GM23338 (cell line): ENCODE results near the gene ITGA1. TPM values are rescaled to one million over a fixed set of nuclear protein-coding genes. Genes with fewer than 3 reads are reported as not detected.

Source experiments
- ATAC-seq: fragments of 200-7000 bp; cut with Tn5 transposase; 3 replicates; pipeline ENCODE4 v1.9.1; 2020
- DNase-seq: peaks from one replicate; pipeline ENCODE4 v3.0.0-alpha.2; 2015; ENCODE audit warnings: low spot score
- H2AFZ ChIP-seq: fragments of 200-600 bp; sonication (generic); 2 replicates; pipeline ENCODE4 v1.8.0; 2016; ENCODE audit warnings: antibody characterized with exemption, mild to moderate bottlenecking, moderate library complexity
- H3F3A ChIP-seq: fragments of 200-600 bp; sonication (generic); replicated peaks from 2 replicates; pipeline ENCODE4 v1.8.0; 2017; ENCODE audit warnings: antibody characterized with exemption, mixed run types, low read depth
- H3K27ac ChIP-seq: fragments of 200-600 bp; sonication (generic); 2 replicates; pipeline ENCODE4 v1.6.1; 2016; ENCODE audit warnings: low read depth
- H3K27me3 ChIP-seq: fragments of 200-600 bp; sonication (generic); 2 replicates; pipeline ENCODE4 v1.8.0; 2016; ENCODE audit warnings: mild to moderate bottlenecking, mixed run types, moderate library complexity; ENCODE audit not compliant: insufficient read depth
- H3K36me3 ChIP-seq: fragments of 200-600 bp; sonication (generic); 2 replicates; pipeline ENCODE4 v1.8.0; 2016; ENCODE audit warnings: mild to moderate bottlenecking; ENCODE audit not compliant: insufficient read depth
- H3K4me1 ChIP-seq: fragments of 200-600 bp; sonication (generic); 2 replicates; pipeline ENCODE4 v1.8.0; 2016; ENCODE audit warnings: mild to moderate bottlenecking, moderate library complexity; ENCODE audit not compliant: insufficient read depth
- H3K4me2 ChIP-seq: fragments of 200-600 bp; sonication (generic); 2 replicates; pipeline ENCODE4 v1.7.1; 2017; ENCODE audit warnings: mixed run types
- H3K4me3 ChIP-seq: fragments of 200-600 bp; sonication (generic); 2 replicates; pipeline ENCODE4 v1.6.1; 2016; ENCODE audit warnings: mixed run types
- H3K79me2 ChIP-seq: fragments of 200-600 bp; sonication (generic); replicated peaks from 2 replicates; pipeline ENCODE4 v1.8.0; 2017; ENCODE audit warnings: mild to moderate bottlenecking; ENCODE audit not compliant: insufficient read depth
- H3K9me2 ChIP-seq: fragments of 200-600 bp; sonication (generic); 2 replicates; pipeline ENCODE4 v1.8.0; 2017; ENCODE audit not compliant: insufficient read depth
- H4K20me1 ChIP-seq: fragments of 200-600 bp; sonication (generic); replicated peaks from 2 replicates; pipeline ENCODE4 v1.8.0; 2017; ENCODE audit warnings: mild to moderate bottlenecking; ENCODE audit not compliant: insufficient read depth
- H3K27ac Mint-ChIP-seq: 2 replicates; pipeline ENCODE4 v1.8.0; 2020; ENCODE audit warnings: inconsistent platforms, mild to moderate bottlenecking, moderate library complexity, mixed read lengths
- H3K27me3 Mint-ChIP-seq: 3 replicates; pipeline ENCODE4 v1.8.0; 2022; ENCODE audit warnings: low read depth, mild to moderate bottlenecking, moderate library complexity, mixed read lengths, inconsistent platforms; ENCODE audit not compliant: insufficient read depth, poor library complexity
- H3K36me3 Mint-ChIP-seq: 3 replicates; pipeline ENCODE4 v1.8.0; 2021; ENCODE audit warnings: low read depth, mild to moderate bottlenecking, inconsistent platforms, moderate library complexity, mixed read lengths
- H3K4me1 Mint-ChIP-seq: 3 replicates; pipeline ENCODE4 v1.8.0; 2020; ENCODE audit warnings: mild to moderate bottlenecking, inconsistent platforms, mixed read lengths
- H3K4me3 Mint-ChIP-seq: 3 replicates; pipeline ENCODE4 v1.8.0; 2021; ENCODE audit warnings: moderate library complexity, mild to moderate bottlenecking, inconsistent platforms, mixed read lengths
- H3K9me3 Mint-ChIP-seq: 3 replicates; pipeline ENCODE4 v1.8.0; 2020; ENCODE audit warnings: moderate library complexity, mild to moderate bottlenecking, inconsistent platforms, mixed read lengths
- CREB1 ChIP-seq: fragments of 250-450 bp; sonication (Bioruptor Pico); IDR thresholded peaks from 2 replicates; pipeline ENCODE4 v1.5.0; 2020; ENCODE audit warnings: low read depth, mild to moderate bottlenecking, moderate library complexity
- CTCF ChIP-seq, 2 experiments: fragments of 200-600 bp in 1 of 2; sonication (generic) in 1 of 2; conservative IDR thresholded peaks; 2 replicates each; pipeline versions ENCODE4 v1.5.1 to v1.6.1; 2016 to 2017; ENCODE audit warnings: antibody characterized with exemption in 2 of 2, low read depth in 2 of 2, mild to moderate bottlenecking in 2 of 2, moderate library complexity in 1 of 2
- ETS1 ChIP-seq: IDR thresholded peaks from 2 replicates; pipeline ENCODE4 v1.6.1; 2016; ENCODE audit warnings: antibody characterized with exemption
- EZH2phosphoT487 ChIP-seq: fragments of 200-600 bp; sonication (generic); IDR thresholded peaks from one replicate; pipeline ENCODE4 v1.8.1; 2018; ENCODE audit warnings: antibody characterized with exemption; ENCODE audit not compliant: unreplicated experiment
- JUNB ChIP-seq: IDR thresholded peaks from one replicate; pipeline ENCODE4 v1.6.1; 2016; ENCODE audit warnings: antibody characterized with exemption; ENCODE audit not compliant: unreplicated experiment
- NANOG ChIP-seq: IDR thresholded peaks from 2 replicates; pipeline ENCODE4 v1.6.1; 2016; ENCODE audit warnings: antibody characterized with exemption, borderline replicate concordance
- POLR2AphosphoS5 ChIP-seq: IDR thresholded peaks from 2 replicates; pipeline ENCODE4 v1.6.1; 2016; ENCODE audit warnings: antibody characterized with exemption, low read depth
- REST ChIP-seq: IDR thresholded peaks from one replicate; pipeline ENCODE4 v1.6.1; 2018; ENCODE audit warnings: antibody characterized with exemption; ENCODE audit not compliant: unreplicated experiment
- STAT1 ChIP-seq: IDR thresholded peaks from one replicate; pipeline ENCODE4 v1.6.1; 2016; ENCODE audit warnings: antibody characterized with exemption; ENCODE audit not compliant: unreplicated experiment
- ZNF114 ChIP-seq: fragments of 250-450 bp; sonication (Bioruptor Pico); IDR thresholded peaks from 2 replicates; pipeline ENCODE4 v1.5.0; 2020; ENCODE audit warnings: mild to moderate bottlenecking, moderate library complexity
- ZNF331 ChIP-seq: fragments of 250-450 bp; sonication (Bioruptor Pico); IDR thresholded peaks from 2 replicates; pipeline ENCODE4 v1.5.0; 2020; ENCODE audit warnings: low read depth, mild to moderate bottlenecking, moderate library complexity
- polyA plus RNA-seq: library from polyadenylated mRNA; unstranded; fragments of >200 nt; fragmentation: Nextera tagmentation; extraction: Ambion mirVana; gene quantifications from 2 replicates; pipeline ENCODE4 v1.2.1, GENCODE V29; 2016
- total RNA-seq: library from RNA; depleted of rRNA; stranded (reverse); fragments of >200 nt; shearing (Covaris generic); gene quantifications from 2 replicates; pipeline ENCODE4 v1.2.3, GENCODE V29; 2014

Gene ITGA1
- total and polyA plus RNA-seq, 2 experiments from 2014 or later = 1.8 to 4.9 TPM

DNA sequence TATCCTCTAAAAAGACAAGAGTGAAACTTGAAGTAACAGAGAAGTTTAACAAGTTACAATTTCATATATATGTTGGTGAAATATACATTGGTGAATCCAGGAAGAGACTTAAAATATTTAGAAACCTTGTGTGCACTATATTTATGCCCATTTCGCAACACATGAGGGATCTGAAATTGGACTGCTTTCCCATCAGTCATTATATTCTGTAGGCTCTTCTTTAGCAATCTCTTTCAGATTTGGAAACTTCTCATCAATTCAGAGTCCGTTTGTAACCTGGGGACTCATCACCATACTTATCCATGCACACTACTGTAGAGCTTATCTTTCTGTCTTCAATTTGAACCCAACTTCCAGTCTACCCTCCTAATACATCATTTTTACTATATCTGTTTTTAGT is 2.1 kb downstream of the ITGA1 start:
- H3F3A ChIP-seq = 0 out of 2 replicates have a peak, but pooled peaks cover 6% of the 10 kb centered on the region
- no peaks in the 10 kb centered on the region for H4K20me1 ChIP-seq
- peaks cover 22% of the 10 kb centered on the region for H3K4me1 Mint-ChIP-seq
- peaks cover 13% of the 10 kb centered on the region for H3K4me1 ChIP-seq
- H3K36me3 Mint-ChIP-seq = no peaks in the 10 kb centered on the region
- H3K79me2 ChIP-seq = no peaks in the 10 kb centered on the region; the same call in 1 of the 2 replicates
- no peak for TF ChIP-seq POLR2AphosphoS5
- no peak for TF ChIP-seq ZNF331 (CRISPR knock-in tag)
- no peak for TF ChIP-seq ZNF114 (CRISPR knock-in tag)
- TF ChIP-seq REST = no peak
- TF ChIP-seq ETS1 = no peak
- TF ChIP-seq JUNB = no peak
- TF ChIP-seq STAT1 = no peak
- TF ChIP-seq CTCF (conservative IDR thresholded peaks at IDR 0.05; ENCODE audit: low read depth in 2 of 2) = no peak
- no peak for TF ChIP-seq NANOG
- no peak for TF ChIP-seq CREB1 (CRISPR knock-in tag)
- no peak for TF ChIP-seq EZH2phosphoT487
- H3K36me3 ChIP-seq = no peaks in the 10 kb centered on the region
- H3K27ac Mint-ChIP-seq = no peak overlapping the region
- no peak overlapping the region for H3K4me3 ChIP-seq
- DNase-seq (no peak), ATAC-seq (no peak)
- no peaks in the 10 kb centered on the region for H3K9me3 Mint-ChIP-seq
- H3K4me2 ChIP-seq = no peak overlapping the region
- H3K27ac ChIP-seq = no peak overlapping the region
- no peaks in the 10 kb centered on the region for H3K27me3 ChIP-seq
- no peak overlapping the region for H2AFZ ChIP-seq
- no peak overlapping the region for H3K4me3 Mint-ChIP-seq
- no peaks in the 10 kb centered on the region for H3K9me2 ChIP-seq
- H3K27me3 Mint-ChIP-seq = peaks cover 6% of the 10 kb centered on the region
